T-helper 1 cell treated with Interleukin-12 subunit alpha and Interleukin-12 subunit beta and Interleukin-4 antibody, amounts not matched to agents 30 μg/mL and 1 μg/mL, for 36 hours (primary cell): ENCODE results near the gene CABCOCO1.

Experiments used
- H3K27ac Mint-ChIP-seq: one replicate; pipeline ENCODE4 v1.8.0; 2021; ENCODE audit warnings: mild to moderate bottlenecking, mixed read lengths
- H3K27me3 Mint-ChIP-seq: one replicate; pipeline ENCODE4 v1.8.0; 2021; ENCODE audit warnings: low read depth, mixed read lengths
- H3K36me3 Mint-ChIP-seq: one replicate; pipeline ENCODE4 v1.8.0; 2021; ENCODE audit warnings: low read depth, mixed read lengths
- H3K4me1 Mint-ChIP-seq: one replicate; pipeline ENCODE4 v1.8.0; 2021; ENCODE audit warnings: low read depth, mixed read lengths
- H3K4me3 Mint-ChIP-seq: one replicate; pipeline ENCODE4 v1.8.0; 2021; ENCODE audit warnings: mild to moderate bottlenecking, moderate library complexity, mixed read lengths
- H3K9me3 Mint-ChIP-seq: one replicate; pipeline ENCODE4 v1.8.0; 2021; ENCODE audit warnings: mixed read lengths

Gene CABCOCO1

DNA sequence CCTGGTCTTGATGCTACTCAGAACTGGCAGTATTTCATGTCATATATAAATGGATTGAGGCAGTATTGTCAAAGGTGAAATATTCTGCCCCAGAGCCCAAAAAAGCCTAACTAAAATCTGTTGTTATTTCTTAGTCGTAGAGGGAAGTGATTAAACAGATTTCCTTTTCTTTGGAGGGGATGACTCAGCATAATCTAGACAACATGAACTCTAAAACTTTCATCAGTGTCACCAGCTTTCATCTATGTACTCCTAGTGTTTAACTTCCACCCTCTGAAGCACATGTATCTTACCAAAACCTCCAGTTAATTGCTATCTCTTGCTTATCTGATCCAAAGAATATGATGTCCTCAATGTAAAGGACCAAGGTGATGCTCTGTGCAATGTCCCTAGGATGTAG, 141.7 kb downstream of the CABCOCO1 start:
- no peak overlapping the region for H3K4me3 Mint-ChIP-seq
- H3K36me3 Mint-ChIP-seq, result no peaks in the 10 kb centered on the region

DNA sequence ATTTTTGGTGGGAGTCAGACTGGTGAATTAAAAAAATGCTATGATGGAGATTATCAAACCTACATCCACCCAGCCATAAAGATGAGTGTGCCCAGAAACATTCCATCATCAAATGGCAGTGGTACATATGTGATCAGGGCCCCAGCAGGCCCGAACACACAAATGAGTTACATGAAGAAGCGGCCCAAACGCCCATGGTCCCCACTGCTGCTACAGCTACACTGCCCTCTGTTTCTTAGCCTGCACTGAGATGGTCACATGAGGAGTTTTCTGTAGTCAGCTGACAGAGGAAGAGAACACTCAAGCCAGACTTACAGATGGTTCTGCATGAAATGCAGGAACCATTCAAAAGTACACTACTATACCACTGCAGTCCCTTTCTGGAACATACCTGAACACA, 142.4 kb downstream of the CABCOCO1 start:
- Mint-ChIP-seq H3K27ac (no peak overlapping the region), H3K27me3 (no peaks in the 10 kb centered on the region), H3K36me3 (no peaks in the 10 kb centered on the region), H3K4me3 (no peak overlapping the region), H3K4me1 (peaks cover 2% of the 10 kb centered on the region), H3K9me3 (no peaks in the 10 kb centered on the region)

More for the DNA sequence above, 141.7 kb downstream of the CABCOCO1 start:
- H3K27me3 Mint-ChIP-seq, result no peaks in the 10 kb centered on the region
- no peaks in the 10 kb centered on the region for H3K9me3 Mint-ChIP-seq
- H3K27ac Mint-ChIP-seq, result no peak overlapping the region
- peaks cover 2% of the 10 kb centered on the region for H3K4me1 Mint-ChIP-seq

DNA sequence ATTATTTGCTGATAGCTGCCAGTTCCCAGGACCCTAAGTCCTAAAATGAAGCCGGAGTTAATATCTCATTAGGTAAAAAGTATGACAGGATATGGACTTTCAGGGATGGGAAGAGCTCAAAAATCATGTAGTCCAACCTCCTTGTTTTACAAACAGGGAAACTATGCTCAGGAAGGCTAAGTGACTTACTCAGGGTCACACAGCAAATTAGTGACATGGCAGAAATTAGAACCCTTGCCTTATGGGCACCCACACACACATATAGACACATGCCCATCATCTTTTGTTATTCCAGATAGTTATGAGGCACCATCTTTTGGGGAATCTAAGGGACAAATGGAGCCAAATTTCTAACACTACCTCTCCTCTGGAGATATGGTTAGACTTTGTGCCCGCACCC, 147.5 kb downstream of the CABCOCO1 start:
- peaks cover 11% of the 10 kb centered on the region for H3K27me3 Mint-ChIP-seq
- H3K4me1 Mint-ChIP-seq, result peaks cover 3% of the 10 kb centered on the region
- H3K27ac Mint-ChIP-seq, result no peak overlapping the region
- no peak overlapping the region for H3K4me3 Mint-ChIP-seq
- H3K9me3 Mint-ChIP-seq, result no peaks in the 10 kb centered on the region
- H3K36me3 Mint-ChIP-seq, result no peaks in the 10 kb centered on the region

DNA sequence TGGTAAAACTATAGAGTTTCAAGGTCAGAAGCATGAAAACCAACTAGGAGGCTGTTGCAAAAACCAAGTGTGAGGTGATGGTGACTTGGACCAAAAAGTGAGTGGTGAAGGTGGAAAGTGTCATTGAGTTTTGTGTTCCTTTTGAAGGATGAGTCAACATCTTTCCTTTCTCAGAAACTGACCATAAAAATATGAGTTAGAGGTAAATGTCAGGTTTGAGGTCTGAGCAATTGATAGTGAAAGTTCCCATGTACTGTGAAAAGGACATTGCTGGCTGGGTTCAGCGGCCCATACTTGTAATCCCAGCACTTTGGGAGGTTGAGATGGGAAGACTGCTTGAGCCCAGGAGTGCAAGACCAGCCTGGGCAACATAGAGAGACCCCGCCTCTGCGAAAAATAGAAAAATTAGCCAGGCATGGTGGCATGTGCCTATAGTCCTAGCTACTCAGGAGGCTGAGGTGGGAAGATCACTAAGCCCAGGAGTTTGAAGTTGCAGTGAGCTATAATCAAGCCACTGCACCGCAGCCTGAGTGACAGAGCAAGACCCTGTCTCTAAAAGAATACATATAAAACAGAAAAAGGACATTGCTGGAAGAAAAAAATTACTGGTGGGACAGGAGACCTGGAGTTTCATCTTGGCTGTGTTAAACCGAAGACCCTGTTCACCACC, 149.5 kb downstream of the CABCOCO1 start:
- H3K4me3 Mint-ChIP-seq, result no peak overlapping the region
- H3K36me3 Mint-ChIP-seq, result no peaks in the 10 kb centered on the region
- H3K9me3 Mint-ChIP-seq, result no peaks in the 10 kb centered on the region
- no peak overlapping the region for H3K27ac Mint-ChIP-seq
- peaks cover 3% of the 10 kb centered on the region for H3K4me1 Mint-ChIP-seq
- H3K27me3 Mint-ChIP-seq, result peaks cover 11% of the 10 kb centered on the region

DNA sequence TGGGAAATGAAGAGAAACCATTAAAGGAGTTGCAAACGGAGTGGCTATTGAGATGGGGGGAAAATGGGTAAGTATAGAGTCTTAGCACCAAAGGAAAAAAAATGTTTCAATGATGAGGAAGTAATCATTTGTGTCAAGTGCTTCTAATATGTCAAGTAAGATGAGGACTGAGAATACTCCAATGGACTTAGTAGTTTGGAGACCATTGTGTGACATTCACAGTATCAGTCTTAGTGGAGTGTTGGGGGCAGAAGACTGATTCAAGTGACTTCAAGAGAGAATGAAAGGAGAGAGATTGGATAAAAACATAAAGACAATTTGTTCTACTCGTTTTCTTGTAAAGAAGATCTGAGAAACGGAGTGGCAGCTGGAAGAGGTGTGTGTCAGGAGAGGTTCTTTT, 150.2 kb downstream of the CABCOCO1 start:
- H3K27ac Mint-ChIP-seq, result no peak overlapping the region
- no peak overlapping the region for H3K4me3 Mint-ChIP-seq
- H3K4me1 Mint-ChIP-seq, result peaks cover 3% of the 10 kb centered on the region
- H3K27me3 Mint-ChIP-seq, result peaks cover 11% of the 10 kb centered on the region
- no peaks in the 10 kb centered on the region for H3K36me3 Mint-ChIP-seq
- no peaks in the 10 kb centered on the region for H3K9me3 Mint-ChIP-seq

DNA sequence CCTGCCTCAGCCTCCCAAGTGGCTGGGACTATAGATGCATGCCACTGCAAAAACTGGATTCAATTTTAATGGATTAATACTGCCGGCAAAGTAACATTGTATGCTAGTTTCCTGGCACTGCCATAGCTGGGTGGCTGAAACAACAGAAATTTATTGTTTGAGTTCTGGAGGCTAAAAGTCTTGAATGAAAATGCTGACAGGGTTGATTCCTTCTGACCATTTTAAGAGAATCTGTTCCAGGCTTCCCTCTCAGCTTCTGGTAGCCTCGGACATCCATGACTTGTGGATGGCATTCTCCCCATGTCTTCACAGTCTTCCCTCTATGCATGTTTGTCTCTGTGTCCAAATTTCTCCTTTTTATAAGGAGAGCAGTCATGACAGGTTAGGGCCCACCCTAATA, 151.4 kb downstream of the CABCOCO1 start:
- H3K27ac Mint-ChIP-seq, result no peak overlapping the region
- H3K4me3 Mint-ChIP-seq, result no peak overlapping the region
- H3K9me3 Mint-ChIP-seq, result no peaks in the 10 kb centered on the region
- no peaks in the 10 kb centered on the region for H3K36me3 Mint-ChIP-seq
- H3K4me1 Mint-ChIP-seq, result peaks cover 3% of the 10 kb centered on the region
- peaks cover 11% of the 10 kb centered on the region for H3K27me3 Mint-ChIP-seq

DNA sequence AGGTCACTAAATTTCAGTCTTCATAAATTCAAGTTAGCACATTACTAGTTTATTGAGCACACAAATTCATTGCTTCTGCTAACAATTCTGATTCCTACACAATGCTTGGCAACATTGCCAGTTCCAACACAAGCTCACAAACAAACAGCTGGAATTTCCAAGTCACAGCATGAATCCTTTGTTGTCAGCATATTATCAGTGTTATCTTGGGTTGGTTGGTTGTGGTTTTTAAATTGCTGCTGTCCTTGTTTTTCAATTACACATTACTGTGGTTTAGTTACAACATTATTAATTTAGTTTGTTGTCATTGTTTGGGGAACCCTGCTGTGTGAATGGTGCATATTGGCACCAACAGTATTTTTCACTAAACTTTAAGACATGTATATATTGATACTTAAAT, 152.8 kb downstream of the CABCOCO1 start:
- Mint-ChIP-seq H3K27ac (no peak overlapping the region), H3K27me3 (peaks cover 11% of the 10 kb centered on the region), H3K9me3 (no peaks in the 10 kb centered on the region), H3K36me3 (no peaks in the 10 kb centered on the region), H3K4me3 (no peak overlapping the region), H3K4me1 (peaks cover 3% of the 10 kb centered on the region)
